Sigmoid colon (tissue), 7 donors: Measurements from ENCODE around the gene CTRB2. TPM values are rescaled to one million over a fixed set of nuclear protein-coding genes. Genes with fewer than 3 reads are reported as not detected.

Source experiments
- DNase-seq: peaks from one replicate; pipeline ENCODE4 v3.0.0-alpha.2; 2019
- H3K27ac ChIP-seq, 4 donors: fragments of 200-600 bp; sonication (generic); one replicate each; pipeline ENCODE4 v1.5.1; 2016 to 2019; ENCODE audit warnings: mild to moderate bottlenecking in 1 of 4
- H3K27me3 ChIP-seq, 3 donors: fragments of 200-600 bp; sonication (generic); one replicate each; pipeline ENCODE4 v1.5.1; 2019; ENCODE audit warnings: mild to moderate bottlenecking in 1 of 3
- H3K36me3 ChIP-seq, 4 donors: fragments of 200-600 bp; sonication (generic); one replicate each; pipeline ENCODE4 v1.5.1; 2016 to 2019
- H3K4me1 ChIP-seq, 4 donors: fragments of 200-600 bp; sonication (generic); one replicate each; pipeline ENCODE4 v1.5.1; 2017 to 2019
- H3K4me3 ChIP-seq, 4 donors: fragments of 200-600 bp; sonication (generic); one replicate each; pipeline ENCODE4 v1.5.1; 2017 to 2019; ENCODE audit warnings: mild to moderate bottlenecking in 2 of 4, moderate library complexity in 1 of 4
- H3K9me3 ChIP-seq, 4 donors: fragments of 200-600 bp in 3 of 4; sonication (generic) in 3 of 4; one replicate each; pipeline versions ENCODE4 v1.5.1 to v1.6.1; 2013 to 2019
- CTCF ChIP-seq, 4 experiments: fragments of 450-650 bp in 3 of 4; fragments of 200-600 bp in 1 of 4; IDR thresholded peaks; one replicate each; pipeline ENCODE4 v1.5.1; 2016 to 2019; ENCODE audit warnings: antibody characterized with exemption in 4 of 4, mild to moderate bottlenecking in 3 of 4, moderate library complexity in 2 of 4
- EP300 ChIP-seq, 4 donors: sonication (generic); formaldehyde crosslinking; IDR thresholded peaks; one replicate each; pipeline ENCODE4 v1.6.1; 2017; ENCODE audit warnings: antibody characterized with exemption in 4 of 4
- POLR2A ChIP-seq, 2 donors: fragments of 450-650 bp; IDR thresholded peaks; one replicate each; pipeline ENCODE4 v1.6.1; 2016; ENCODE audit warnings: antibody characterized with exemption in 2 of 2, mild to moderate bottlenecking in 2 of 2, moderate library complexity in 2 of 2
- POLR2AphosphoS5 ChIP-seq, 4 donors: sonication (generic); formaldehyde crosslinking; IDR thresholded peaks; one replicate each; pipeline ENCODE4 v1.6.1; 2017; ENCODE audit warnings: antibody characterized with exemption in 4 of 4
- WGBS, 2 donors: extraction: QIAGEN DNeasy Blood & Tissue Kit; methylation state at CpG; one replicate each; pipeline ENCODE4 v1.1.7; 2013; 5-methylcytosine and 5-hydroxymethylcytosine counted together
- intact Hi-C: fragments of 100-400 bp; cut with DNase I; formaldehyde crosslinking; loops from one replicate; pipeline ENCODE4 v1.15.1; 2023
- polyA plus RNA-seq, 3 donors: library from polyadenylated mRNA; stranded (reverse); fragments of 200-250 nt; gene quantifications; one replicate each; pipeline ENCODE4 v1.2.3, GENCODE V29; 2013
- total RNA-seq, 4 donors: library from RNA; depleted of rRNA; stranded (reverse); fragments of >200 nt; gene quantifications; one replicate each; pipeline ENCODE4 v1.1.0, GENCODE V29; 2016
- donor health status: healthy with polysubstance abuse.
- donor health status: Bipolar disorder and iron deficiency.
- donor health status: healthy.

CTRB2 gene
- total and polyA plus RNA-seq, 7 donors, result 0.42 to 17.4 TPM; not detected in 5

GRCh38 chr16:75188832-75189477 lies 18.0 kb downstream of the CTRB2 start:
- intact Hi-C loops, result no loop called here
- H3K4me1 ChIP-seq, result no peaks in the 10 kb centered on the region
- H3K9me3 ChIP-seq, result no peaks in the 10 kb centered on the region

GRCh38 chr16:75181630-75182029 lies 25.3 kb downstream of the CTRB2 start:
- H3K4me1 ChIP-seq, result no peaks in the 10 kb centered on the region
- intact Hi-C loops, result no loop called here
- no peak overlapping the region for H3K27ac ChIP-seq
- H3K9me3 ChIP-seq, result peaks cover 3 to 7% (median 4%) of the 10 kb centered on the region in 4 donors
- DNase-seq, result no peak
- H3K27me3 ChIP-seq, result no peaks in the 10 kb centered on the region
- 25 to 41% methylated on average over 3 of the region's 3 CpGs for WGBS, 2 donors
- H3K36me3 ChIP-seq, result no peaks in the 10 kb centered on the region
- TF ChIP-seq EP300 (IDR thresholded peaks at IDR 0.05) (no peak), POLR2A (IDR thresholded peaks at IDR 0.05) (no peak), POLR2AphosphoS5 (IDR thresholded peaks at IDR 0.05) (no peak), CTCF (IDR thresholded peaks at IDR 0.05) (no peak)
- H3K4me3 ChIP-seq, result no peak overlapping the region

More at GRCh38 chr16:75188832-75189477, 18.0 kb downstream of the CTRB2 start:
- H3K27ac ChIP-seq, result no peak overlapping the region
- no peak overlapping the region for H3K4me3 ChIP-seq
- H3K27me3 ChIP-seq, result no peaks in the 10 kb centered on the region
- H3K36me3 ChIP-seq, result no peaks in the 10 kb centered on the region
- TF ChIP-seq CTCF (IDR thresholded peaks at IDR 0.05) (no peak), EP300 (IDR thresholded peaks at IDR 0.05) (no peak), POLR2AphosphoS5 (IDR thresholded peaks at IDR 0.05) (no peak)
- WGBS, 2 donors, result 65 to 81% methylated on average over 14 of the region's 14 CpGs
- no peak for DNase-seq

GRCh38 chr16:75179208-75179607 lies 27.8 kb downstream of the CTRB2 start:
- Histone ChIP-seq H3K27me3 (no peaks in the 10 kb centered on the region), H3K4me3 (no peak overlapping the region), H3K9me3 (peaks cover 6 to 14% (median 7%) of the 10 kb centered on the region in 4 donors), H3K4me1 (no peaks in the 10 kb centered on the region), H3K36me3 (no peaks in the 10 kb centered on the region), H3K27ac (no peak overlapping the region)
- no peak for DNase-seq
- TF ChIP-seq EP300 (IDR thresholded peaks at IDR 0.05) (no peak), POLR2A (IDR thresholded peaks at IDR 0.05) (no peak), CTCF (IDR thresholded peaks at IDR 0.05) (no peak), POLR2AphosphoS5 (IDR thresholded peaks at IDR 0.05) (no peak)
- intact Hi-C loops, result no loop called here
- 90 to 92% methylated on average over 6 of the region's 6 CpGs for WGBS, 2 donors

- H3K27me3 ChIP-seq, result no peaks in the 10 kb centered on the region
- no peak for DNase-seq
- H3K4me1 ChIP-seq, result no peaks in the 10 kb centered on the region
- peaks cover 6 to 18% (median 7%) of the 10 kb centered on the region in 4 donors for H3K9me3 ChIP-seq
- H3K4me3 ChIP-seq, result no peak overlapping the region
- intact Hi-C loops, result no loop called here
- H3K36me3 ChIP-seq, result no peaks in the 10 kb centered on the region
- no peak overlapping the region for H3K27ac ChIP-seq
- TF ChIP-seq CTCF (IDR thresholded peaks at IDR 0.05) (no peak), EP300 (IDR thresholded peaks at IDR 0.05) (no peak), POLR2A (IDR thresholded peaks at IDR 0.05) (no peak), POLR2AphosphoS5 (IDR thresholded peaks at IDR 0.05) (no peak)
- 95 to 97% methylated on average over 2 of the region's 2 CpGs for WGBS, 2 donors
Measured at GRCh38 chr16:75176926-75177325, 30.0 kb downstream of the CTRB2 start.

DNA sequence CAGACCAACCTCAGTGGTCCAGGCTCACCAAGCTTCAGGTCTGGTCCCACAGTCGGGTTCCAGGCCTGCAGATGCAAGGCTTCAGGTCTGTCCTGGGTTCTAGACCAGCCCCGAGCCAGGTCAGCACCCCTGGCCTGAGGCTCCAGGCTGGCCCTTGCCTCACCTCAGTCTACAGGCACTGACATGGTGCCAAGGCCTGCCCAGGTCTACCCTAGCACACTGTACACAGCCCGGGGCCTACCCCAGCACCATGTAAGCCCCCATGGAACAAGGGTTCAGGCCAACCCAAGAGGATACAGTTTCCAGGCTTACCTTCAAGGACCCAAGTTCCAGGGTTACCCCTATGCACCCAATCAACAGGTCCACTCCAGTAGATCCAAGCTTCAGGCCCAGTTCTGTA lies 31.9 kb downstream of the CTRB2 start:
- intact Hi-C loops, result no loop called here
- WGBS, 2 donors, result 94 to 96% methylated on average over 3 of the region's 3 CpGs
- H3K9me3 ChIP-seq, result peaks cover 6 to 23% (median 10%) of the 10 kb centered on the region in 4 donors
- no peaks in the 10 kb centered on the region for H3K4me1 ChIP-seq
- H3K27ac ChIP-seq, result no peak overlapping the region
- no peak overlapping the region for H3K4me3 ChIP-seq
- no peaks in the 10 kb centered on the region for H3K27me3 ChIP-seq
- H3K36me3 ChIP-seq, result peaks cover 3 to 14% (median 5%) of the 10 kb centered on the region in 4 donors
- DNase-seq, result no peak
- TF ChIP-seq EP300 (IDR thresholded peaks at IDR 0.05) (no peak), CTCF (IDR thresholded peaks at IDR 0.05) (no peak), POLR2A (IDR thresholded peaks at IDR 0.05) (no peak), POLR2AphosphoS5 (IDR thresholded peaks at IDR 0.05) (no peak)
